Mesendoderm (in vitro differentiated cells): ENCODE data around the gene CISD2. TPM values are rescaled to one million over a fixed set of nuclear protein-coding genes. Genes with fewer than 3 reads are reported as not detected.

Experiments used
- small RNA-seq: library from polyadenylated mRNA; stranded (forward); fragments of <200 nt; extraction: miRNeasy Mini kit (QIAGEN cat#:217004); gene quantifications from one replicate; pipeline ENCODE3, GENCODE V24; 2013; ENCODE audit not compliant: insufficient read depth

Gene CISD2

Small RNAs within 50 kb of the gene (small RNA-seq; reads per million reads assigned to genes)
- not detected for gene RNU7-151P
